OCI-LY7 (cell line): ENCODE data around the gene SGIP1.

Experiments
- EZH2phosphoT487 ChIP-seq: fragments of 200-600 bp; sonication (generic); IDR thresholded peaks from 2 replicates; pipeline ENCODE4 v1.6.1; 2018; ENCODE audit warnings: low read depth, borderline replicate concordance, mild to moderate bottlenecking, mixed run types, antibody characterized with exemption, low read length, moderate library complexity, mixed read lengths
- TF ChIP-seq, protein P1 (sequence below): fragments of 200-600 bp; sonication (generic); conservative IDR thresholded peaks from 2 replicates; pipeline ENCODE4 v1.5.1; 2014; ENCODE audit warnings: mild to moderate bottlenecking, antibody characterized with exemption, low read length, moderate library complexity, mixed read lengths

DNA sequence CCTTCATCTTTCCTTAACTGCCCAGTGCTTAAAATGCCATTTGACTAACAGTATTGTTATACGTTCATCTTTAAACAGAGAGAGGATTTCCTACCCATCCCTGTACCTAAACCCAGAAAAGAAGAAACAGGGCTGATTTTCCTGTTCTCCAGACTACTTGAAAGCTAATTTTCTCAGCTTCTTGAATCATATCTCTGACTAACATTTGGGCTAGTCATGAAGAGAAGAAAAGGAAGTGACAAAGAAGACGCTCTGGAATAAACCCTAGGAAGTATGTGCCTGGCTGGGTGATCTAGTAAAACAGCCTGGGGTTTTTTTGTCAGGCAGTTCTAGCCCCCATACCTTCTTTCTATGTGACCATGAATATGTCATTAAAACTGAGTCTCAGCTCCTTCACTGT, 44.8 kb upstream of the SGIP1 start:
- TF ChIP-seq, protein P1, sequence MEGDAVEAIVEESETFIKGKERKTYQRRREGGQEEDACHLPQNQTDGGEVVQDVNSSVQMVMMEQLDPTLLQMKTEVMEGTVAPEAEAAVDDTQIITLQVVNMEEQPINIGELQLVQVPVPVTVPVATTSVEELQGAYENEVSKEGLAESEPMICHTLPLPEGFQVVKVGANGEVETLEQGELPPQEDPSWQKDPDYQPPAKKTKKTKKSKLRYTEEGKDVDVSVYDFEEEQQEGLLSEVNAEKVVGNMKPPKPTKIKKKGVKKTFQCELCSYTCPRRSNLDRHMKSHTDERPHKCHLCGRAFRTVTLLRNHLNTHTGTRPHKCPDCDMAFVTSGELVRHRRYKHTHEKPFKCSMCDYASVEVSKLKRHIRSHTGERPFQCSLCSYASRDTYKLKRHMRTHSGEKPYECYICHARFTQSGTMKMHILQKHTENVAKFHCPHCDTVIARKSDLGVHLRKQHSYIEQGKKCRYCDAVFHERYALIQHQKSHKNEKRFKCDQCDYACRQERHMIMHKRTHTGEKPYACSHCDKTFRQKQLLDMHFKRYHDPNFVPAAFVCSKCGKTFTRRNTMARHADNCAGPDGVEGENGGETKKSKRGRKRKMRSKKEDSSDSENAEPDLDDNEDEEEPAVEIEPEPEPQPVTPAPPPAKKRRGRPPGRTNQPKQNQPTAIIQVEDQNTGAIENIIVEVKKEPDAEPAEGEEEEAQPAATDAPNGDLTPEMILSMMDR, result no peak
- no peak for TF ChIP-seq EZH2phosphoT487
